Amniotic epithelial cell (primary cell): ENCODE data around the gene CASKIN1.
"Not testable (repeated sequence)": the region's sequence is repeated elsewhere in the genome, so short reads cannot be mapped to it uniquely, and the experiment has no call there.

Source experiments
- DNase-seq: peaks from one replicate; pipeline ENCODE4 v3.0.0-alpha.2; 2010; ENCODE audit warnings: low read depth

The CASKIN1 gene, protein sequence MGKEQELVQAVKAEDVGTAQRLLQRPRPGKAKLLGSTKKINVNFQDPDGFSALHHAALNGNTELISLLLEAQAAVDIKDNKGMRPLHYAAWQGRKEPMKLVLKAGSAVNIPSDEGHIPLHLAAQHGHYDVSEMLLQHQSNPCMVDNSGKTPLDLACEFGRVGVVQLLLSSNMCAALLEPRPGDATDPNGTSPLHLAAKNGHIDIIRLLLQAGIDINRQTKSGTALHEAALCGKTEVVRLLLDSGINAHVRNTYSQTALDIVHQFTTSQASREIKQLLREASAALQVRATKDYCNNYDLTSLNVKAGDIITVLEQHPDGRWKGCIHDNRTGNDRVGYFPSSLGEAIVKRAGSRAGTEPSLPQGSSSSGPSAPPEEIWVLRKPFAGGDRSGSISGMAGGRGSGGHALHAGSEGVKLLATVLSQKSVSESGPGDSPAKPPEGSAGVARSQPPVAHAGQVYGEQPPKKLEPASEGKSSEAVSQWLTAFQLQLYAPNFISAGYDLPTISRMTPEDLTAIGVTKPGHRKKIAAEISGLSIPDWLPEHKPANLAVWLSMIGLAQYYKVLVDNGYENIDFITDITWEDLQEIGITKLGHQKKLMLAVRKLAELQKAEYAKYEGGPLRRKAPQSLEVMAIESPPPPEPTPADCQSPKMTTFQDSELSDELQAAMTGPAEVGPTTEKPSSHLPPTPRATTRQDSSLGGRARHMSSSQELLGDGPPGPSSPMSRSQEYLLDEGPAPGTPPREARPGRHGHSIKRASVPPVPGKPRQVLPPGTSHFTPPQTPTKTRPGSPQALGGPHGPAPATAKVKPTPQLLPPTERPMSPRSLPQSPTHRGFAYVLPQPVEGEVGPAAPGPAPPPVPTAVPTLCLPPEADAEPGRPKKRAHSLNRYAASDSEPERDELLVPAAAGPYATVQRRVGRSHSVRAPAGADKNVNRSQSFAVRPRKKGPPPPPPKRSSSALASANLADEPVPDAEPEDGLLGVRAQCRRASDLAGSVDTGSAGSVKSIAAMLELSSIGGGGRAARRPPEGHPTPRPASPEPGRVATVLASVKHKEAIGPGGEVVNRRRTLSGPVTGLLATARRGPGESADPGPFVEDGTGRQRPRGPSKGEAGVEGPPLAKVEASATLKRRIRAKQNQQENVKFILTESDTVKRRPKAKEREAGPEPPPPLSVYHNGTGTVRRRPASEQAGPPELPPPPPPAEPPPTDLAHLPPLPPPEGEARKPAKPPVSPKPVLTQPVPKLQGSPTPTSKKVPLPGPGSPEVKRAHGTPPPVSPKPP (N-terminal part only)

GRCh38 chr16:2196162-2196980 is at the start of gene CASKIN1:
CASKIN1 (minus strand) TSS chr16:2196605; CDS start chr16:2196432, 173 bp downstream.
- no peak for DNase-seq

DNA sequence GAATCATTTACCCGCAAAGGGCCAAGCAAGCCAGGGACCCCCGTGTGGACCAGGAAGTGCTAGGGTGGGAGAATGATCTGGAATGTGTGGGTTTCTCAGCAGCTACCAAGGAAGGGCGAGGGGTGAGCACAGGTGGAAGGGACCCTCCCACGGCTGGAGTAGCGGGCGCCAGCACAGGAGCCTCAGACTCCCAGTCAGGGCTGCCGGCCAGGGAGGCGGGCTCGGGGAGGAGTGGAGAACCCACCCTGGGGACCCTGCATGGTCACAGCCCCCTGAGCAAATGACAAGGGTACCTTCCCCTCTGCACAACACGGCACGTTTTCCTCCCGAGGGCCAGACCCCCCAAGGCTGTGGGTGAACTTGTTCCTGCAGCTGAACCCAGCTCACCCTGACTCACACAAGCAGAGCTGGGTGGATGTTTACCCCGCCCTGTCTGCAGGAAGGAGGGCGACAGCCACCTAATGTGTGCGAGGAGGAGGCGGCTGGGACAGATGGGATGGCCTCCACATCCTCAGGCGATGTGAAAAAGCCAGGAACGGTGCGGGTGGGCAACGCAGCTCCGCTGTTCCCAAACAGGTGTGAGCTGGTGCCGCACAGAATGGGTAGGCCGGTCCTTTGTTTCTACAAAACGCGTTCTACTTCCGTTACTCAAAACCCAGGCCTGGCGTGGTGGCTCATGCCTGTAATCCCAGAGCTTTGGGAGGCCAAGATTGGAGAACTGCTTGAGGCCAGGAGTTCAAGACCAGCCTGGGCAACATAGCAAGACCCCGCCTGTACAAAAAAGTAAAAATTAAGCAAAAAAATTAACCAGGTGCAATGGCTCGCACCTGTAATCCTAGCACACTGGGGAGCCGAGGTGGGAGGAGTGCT is 48.8 kb upstream of the CASKIN1 start:
- no peak for DNase-seq

- DNase-seq: no peak
Measured at GRCh38 chr16:2244301-2244700, 47.9 kb upstream of the CASKIN1 start.

- no peak for DNase-seq
Measured at GRCh38 chr16:2243781-2244180, 47.4 kb upstream of the CASKIN1 start.

GRCh38 chr16:2243031-2243528 is 46.7 kb upstream of the CASKIN1 start:
- no peak for DNase-seq

DNA sequence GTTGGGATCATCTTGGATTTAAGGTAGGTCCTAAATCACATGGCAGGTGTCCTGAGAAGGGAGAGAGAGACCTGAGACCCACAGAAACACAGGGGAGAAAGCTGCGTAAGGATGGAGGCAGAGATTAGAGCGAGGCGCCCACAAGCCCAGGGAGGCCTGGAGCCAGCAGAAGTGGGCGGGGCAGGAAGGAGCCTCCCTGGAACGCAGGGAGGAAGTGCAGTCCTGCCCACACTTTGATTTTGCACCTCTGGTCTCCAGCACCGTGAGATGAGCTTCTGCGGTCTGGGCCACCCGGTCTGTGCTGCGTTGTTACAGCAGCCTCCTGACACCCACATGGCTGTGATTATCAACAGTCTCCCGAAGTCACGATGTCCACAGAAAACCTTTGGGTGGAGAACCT is 46.2 kb upstream of the CASKIN1 start:
- no peak for DNase-seq

DNA sequence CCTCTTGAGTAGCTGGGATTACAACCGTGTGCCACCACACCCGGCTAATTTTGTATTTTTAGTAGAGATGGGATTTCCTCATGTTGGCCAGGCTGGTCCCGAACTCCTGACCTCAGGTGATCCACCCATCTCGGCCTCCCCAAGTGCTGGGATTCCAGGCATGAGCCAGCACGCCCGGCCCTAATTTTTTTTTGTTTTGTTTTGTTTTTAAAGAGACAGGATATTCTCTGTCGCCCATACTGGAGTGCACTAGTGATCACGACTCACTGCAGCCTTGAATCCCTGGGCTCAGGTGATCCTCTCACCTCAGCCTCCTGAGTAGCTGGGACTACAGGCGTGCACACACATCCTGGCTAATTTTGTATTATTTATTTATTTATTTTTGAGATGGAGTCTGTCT is 43.9 kb upstream of the CASKIN1 start:
- not testable (repeated sequence) for DNase-seq

DNA sequence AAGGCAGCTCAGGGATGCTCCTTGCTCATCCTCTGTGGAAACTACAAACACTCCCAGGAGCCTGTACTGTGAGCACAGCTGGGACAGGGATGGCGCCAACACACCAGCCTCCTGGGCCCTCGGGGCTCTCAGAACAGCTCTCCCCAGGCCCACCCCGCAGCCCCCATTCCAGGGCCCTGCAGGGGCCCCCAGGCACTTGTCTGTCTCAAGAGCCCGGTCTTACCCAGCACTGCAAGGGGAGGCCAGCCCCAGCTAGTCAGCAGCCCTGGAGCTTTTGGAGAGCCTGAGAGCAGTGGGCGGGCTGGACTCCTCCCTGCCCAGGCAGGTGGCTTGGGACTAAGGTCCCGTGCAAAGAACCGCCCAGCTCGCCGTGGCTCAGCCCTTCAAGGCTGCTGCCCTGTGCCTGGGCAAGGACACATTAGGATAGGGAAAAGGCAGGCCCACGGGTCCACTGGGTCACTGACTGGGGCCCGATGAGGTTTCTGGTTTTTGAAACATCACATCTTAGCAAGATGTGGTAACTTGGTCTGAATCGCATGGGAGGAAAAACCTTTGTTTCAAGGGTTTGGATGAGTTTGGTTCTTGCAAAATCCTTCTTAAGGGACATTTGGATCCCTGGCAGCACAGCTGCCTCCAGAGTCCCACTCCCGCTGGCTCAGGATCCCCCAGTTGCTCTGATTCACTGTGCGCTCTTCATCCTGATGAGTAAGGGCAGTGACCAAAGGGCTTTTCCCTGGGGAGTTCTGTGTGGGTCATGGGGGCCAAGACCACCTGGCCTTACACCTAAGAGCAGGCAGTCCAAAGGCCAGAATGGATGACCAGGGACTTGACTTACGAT is 42.7 kb upstream of the CASKIN1 start:
- no peak for DNase-seq

DNA sequence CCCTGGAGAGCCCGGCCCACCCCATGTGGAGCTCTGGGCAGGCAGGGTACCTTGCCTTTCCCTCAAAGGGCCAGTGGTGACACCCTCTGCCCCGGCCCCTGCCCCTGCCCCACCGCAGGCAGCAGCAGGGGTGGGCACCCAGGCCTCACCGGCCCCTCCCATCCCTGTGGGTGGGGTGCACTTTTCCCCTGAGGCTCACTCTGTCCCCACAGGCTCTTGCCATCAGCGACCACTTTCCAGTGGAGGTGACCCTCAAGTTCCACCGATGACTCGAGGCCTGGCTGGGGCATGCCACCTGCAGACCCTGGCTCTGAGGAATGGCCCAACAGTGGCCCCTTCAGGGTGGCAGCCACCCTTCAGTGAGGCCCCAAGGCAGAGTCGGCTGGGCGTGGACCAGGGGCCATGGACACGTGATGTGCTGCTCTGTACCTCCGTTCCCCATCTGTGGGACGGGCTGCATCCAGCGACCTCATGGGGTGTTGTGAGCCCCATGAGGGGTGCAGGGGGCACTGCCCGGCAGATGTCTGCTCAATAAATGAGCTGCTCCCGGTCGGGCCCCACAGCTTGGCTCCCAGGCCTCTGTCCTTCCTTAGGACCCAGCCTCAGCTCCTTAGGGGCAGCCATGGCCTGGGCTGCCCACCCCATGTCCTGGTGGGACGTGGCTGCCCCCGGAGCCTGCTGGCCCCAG is 41.9 kb upstream of the CASKIN1 start:
- no peak for DNase-seq

- DNase-seq: no peak
Measured at GRCh38 chr16:2237493-2238149, 41.2 kb upstream of the CASKIN1 start.

DNA sequence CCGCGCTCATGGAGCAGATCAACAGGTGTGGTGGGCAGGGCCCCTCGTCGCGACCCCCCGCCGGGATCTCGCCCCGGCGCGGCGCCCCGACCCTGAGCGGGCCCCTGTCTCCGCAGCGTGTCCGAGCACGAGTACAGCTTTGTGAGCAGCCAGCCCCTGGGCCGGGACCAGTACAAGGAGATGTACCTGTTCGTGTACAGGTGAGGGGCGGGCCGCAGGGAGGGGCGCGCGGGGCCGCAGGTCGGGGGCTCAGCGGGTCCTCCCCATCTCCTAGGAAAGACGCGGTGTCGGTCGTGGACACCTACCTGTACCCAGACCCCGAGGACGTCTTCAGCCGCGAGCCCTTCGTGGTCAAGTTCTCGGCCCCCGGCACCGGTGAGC is 40.7 kb upstream of the CASKIN1 start:
- DNase-seq: no peak

DNA sequence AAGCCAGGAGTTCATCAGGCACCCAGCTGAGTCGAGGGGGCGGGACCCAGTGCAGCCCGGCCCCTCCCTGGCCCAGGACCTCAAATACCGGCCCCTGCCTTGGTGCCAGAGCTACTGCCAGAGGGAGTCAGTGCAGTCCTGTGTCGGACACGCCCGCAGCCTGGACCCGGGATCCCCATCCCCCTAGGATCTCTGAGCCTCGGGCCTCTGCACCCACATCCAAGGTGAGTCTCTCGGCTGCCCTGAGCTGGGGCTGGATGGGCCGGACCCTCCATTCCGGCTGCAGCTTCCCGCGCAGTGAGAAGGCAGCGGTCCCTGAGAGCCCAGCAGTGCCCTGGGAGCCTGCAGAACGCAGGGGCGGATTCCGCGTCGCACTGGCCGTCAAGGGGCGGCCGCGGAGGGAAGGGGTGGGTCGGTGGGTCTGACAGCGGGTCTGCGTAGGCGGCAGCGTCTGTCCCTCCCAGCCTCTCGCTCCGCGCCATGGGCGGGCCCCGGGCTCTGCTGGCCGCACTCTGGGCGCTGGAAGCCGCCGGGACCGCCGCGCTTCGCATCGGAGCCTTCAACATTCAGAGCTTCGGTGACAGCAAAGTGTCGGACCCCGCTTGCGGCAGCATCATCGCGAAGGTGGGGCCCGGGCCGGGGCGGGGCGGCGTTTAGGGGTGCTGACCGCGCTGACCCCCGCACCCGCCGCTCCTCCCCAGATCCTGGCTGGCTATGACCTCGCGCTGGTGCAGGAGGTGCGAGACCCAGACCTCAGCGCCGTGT is 40.1 kb upstream of the CASKIN1 start, which contains the start of gene DNASE1L2:
Gene DNASE1L2, plus strand, starts transcription at position 108 of the 765 bp plus-strand sequence. Its CDS starts 373 bp downstream, at position 481.
- no peak for DNase-seq

GRCh38 chr16:2235695-2236336 is 39.4 kb upstream of the CASKIN1 start:
- DNase-seq: no peak

DNA sequence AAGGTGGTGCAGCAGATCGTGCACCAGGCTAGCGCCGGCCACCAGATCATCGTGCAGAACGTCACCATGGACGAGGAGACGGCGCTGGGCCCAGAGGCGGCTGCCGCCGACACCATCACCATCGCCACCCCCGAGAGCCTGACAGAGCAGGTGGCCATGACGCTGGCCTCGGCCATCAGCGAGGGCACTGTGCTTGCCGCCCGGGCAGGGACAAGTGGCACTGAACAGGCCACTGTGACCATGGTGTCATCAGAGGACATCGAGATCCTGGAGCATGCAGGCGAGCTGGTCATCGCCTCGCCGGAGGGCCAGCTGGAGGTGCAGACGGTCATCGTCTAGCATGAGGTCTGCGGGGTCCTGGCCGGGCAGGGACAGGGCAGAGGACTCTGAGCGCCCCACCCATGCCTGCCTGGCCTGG is 38.8 kb upstream of the CASKIN1 start:
- DNase-seq: no peak

- no peak for DNase-seq
Measured at GRCh38 chr16:2234813-2235170, 38.4 kb upstream of the CASKIN1 start.

GRCh38 chr16:2233872-2234812 is 37.7 kb upstream of the CASKIN1 start:
- no peak for DNase-seq
